HG03066 (cell line): ENCODE measurements around the gene ABHD1.
A peak's percentile ranks its signal among the peaks of the same experiment; 100 is the strongest.

ENCODE experiments used
- ATAC-seq: cut with Tn5 transposase; IDR thresholded peaks from one replicate; pipeline ENCODE4 v1.9.1; 2021; ENCODE audit warnings: low read depth; ENCODE audit not compliant: unreplicated experiment

The ABHD1 gene

DNA sequence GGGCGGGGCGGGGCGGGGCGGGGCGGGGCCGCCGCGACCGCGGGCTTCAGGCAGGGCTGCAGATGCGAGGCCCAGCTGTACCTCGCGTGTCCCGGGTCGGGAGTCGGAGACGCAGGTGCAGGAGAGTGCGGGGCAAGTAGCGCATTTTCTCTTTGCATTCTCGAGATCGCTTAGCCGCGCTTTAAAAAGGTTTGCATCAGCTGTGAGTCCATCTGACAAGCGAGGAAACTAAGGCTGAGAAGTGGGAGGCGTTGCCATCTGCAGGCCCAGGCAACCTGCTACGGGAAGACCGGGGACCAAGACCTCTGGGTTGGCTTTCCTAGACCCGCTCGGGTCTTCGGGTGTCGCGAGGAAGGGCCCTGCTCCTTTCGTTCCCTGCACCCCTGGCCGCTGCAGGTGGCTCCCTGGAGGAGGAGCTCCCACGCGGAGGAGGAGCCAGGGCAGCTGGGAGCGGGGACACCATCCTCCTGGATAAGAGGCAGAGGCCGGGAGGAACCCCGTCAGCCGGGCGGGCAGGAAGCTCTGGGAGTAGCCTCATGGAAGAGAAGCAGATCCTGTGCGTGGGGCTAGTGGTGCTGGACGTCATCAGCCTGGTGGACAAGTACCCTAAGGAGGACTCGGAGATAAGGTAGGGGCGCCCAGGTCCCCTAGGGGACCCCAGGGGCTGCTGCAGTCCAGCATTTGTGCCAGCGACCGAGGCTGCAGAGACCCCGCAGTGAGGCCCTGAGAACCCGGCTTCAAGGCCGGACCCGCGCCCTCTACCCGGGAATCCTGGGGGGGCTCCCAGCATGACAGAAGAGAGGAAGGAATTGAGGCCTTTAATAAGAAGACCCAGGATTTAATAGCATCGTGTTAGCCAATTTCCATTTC is 36.7 kb upstream of the ABHD1 start, which contains the start of gene KHK:
KHK (plus strand) TSS at position 49 of the 870 bp plus-strand sequence; CDS start at position 537, 488 bp downstream.
- ATAC-seq: peak; percentile 14

DNA sequence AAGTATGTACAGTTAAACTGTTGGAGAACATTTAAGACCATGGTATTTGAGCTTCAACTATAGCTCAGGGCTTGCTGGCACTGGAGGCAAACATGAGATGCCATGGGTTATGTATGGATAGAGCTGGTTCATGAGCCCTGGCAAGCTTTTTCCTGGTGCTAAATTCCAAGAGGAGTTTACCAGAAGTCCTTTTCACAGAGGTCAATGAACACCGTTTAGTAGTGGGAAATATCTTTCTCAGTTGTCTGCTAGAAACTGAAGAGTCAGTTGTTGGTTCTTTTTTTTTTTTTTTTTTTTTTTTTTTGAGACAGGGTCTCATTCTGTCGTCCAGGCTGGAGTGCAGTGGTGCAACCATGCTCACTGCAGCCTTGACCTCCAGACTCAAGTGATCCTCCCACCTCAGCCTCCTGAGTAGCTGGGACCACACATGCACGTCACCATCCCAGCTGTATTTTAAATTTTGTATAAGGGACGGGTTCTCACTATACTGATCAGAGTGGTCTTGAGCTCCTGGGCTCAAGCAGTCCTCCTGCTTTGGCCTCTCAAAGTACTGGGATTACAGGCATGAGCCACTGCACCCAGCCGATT is 35.7 kb upstream of the ABHD1 start:
- ATAC-seq: no peak

DNA sequence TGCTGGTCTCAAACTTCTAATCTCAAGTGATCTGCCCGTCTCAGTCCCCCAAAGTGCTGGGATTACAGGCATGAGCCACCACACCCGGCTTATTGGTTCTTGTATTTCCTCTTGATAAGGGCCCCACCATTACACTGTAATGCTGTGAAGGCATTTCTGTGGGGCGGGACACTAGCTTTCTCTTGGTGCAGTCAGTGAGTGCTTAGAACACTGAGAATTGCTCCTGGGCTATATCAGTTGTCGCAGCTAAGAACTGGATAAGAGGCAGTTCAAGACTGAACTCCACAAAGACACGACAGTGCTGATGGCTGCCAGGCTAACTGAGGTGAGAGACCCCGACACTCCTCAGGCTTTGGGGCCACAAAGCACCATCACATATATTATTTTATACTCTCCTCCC is 35.0 kb upstream of the ABHD1 start:
- no peak for ATAC-seq

DNA sequence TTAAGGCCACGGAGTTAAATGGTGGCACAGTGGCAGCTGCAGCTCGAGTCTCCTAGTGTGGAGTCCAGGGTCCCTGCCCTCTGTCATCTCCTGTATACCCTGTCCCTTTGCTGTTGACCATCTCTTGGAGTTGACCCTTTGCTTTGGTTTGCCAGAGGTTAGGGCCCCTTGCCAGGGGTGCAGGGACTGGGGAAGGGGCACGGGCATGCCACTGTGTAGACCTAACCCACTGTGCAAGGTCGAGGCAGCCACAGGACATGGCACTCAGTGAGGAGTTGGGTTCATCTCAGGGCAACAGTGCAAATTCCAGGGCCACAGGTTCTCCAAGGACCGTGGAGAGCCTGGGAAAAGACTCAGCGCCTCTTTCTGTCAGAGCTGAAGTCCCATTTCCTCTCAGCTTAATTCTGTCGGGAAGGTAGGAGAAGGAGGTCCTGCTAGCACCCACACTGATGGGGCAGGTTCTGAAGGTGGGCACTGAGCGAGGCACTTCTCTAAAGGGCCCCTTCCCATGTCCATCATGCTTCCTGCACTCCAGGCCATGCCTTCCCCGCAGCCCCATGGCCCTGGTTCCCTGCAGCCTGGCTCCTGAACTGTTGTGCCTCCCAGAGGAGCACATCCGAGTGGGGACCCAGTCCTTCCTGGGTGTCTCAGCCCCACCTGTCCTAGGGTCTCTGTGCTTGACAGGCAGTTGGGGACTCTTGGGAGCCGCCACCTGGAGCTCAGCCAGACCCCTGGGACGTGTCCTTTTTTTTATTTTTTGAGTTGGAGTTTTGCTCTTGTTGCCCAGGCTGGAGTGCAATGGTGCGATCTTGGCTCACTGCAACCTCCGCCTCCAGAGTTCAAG is 34.3 kb upstream of the ABHD1 start:
- no peak for ATAC-seq

DNA sequence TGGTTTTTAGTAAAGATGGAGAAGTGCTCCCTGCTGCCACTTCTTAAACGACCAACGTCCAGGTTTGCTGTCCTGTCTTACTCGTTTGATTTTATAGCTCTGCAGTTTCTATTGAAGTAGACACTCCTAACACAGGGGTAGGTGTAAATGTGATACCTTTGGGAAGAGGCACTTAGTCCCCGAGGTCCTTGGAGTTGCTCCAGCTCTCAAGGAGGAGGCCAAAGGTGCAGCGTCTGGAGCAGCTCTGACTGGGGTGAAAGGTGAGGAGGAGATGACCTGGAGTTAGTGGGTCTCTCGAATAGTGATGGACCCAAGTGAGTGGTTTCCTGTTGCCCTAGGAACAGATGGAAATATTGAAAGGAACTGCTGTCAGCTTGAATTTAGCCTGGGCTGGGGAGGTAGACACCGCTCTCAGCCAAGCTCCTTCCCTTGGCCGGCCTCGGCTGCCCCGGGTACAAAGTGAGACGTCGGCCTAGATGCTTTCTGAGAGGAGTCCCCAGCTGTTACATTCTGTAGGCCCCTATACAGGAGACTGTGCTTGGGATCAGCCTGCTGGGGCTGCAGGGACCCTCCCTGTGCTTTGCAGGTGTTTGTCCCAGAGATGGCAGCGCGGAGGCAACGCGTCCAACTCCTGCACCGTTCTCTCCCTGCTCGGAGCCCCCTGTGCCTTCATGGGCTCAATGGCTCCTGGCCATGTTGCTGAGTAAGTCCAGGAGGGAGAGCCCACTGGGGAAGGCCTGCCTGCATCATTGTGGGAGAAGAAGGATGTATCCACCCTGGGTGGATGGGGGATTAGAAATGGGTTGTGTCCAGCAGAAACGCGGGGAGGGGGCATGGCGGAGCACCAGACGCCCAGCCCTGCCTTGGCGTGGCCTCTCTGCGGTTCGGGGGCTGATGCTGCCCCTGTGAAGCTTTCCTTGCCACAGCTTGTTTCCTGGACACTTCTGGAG is 31.6 kb upstream of the ABHD1 start:
- ATAC-seq: no peak

DNA sequence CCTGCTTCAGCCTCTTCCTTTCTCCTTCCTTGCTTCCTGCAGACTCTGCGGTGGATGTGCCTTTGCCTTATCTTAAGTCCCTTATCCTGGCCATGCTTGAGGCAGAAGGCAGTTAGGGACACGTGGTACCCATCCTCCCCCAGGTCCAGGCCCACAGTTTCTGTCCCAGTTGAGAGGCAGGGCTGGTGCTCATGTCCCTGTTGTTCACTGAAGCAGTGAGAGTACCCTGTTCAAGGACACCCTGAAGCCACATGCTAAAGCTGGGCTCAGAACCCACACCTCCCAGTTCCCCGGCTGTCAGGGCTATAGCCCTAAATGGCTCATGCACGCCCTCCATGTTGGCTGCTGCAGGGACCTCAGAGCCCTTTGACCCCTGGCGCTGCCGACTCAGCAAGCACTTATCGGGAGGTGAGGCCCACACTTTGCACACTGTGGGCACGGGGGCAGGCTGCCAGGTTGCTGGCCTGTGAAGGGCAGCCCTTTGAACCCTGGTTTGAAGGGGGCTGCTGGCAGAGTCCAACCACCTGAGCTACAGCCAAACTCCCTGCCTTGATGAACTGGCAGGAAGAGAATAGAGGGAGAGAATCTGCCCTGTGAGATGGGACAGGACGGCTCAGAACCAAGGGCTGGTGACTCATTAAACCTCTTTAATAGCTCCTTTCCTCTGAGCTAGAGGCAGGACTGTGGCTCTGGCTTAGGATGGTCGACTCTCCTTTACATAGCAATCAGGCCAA is 30.8 kb upstream of the ABHD1 start:
- no peak for ATAC-seq

DNA sequence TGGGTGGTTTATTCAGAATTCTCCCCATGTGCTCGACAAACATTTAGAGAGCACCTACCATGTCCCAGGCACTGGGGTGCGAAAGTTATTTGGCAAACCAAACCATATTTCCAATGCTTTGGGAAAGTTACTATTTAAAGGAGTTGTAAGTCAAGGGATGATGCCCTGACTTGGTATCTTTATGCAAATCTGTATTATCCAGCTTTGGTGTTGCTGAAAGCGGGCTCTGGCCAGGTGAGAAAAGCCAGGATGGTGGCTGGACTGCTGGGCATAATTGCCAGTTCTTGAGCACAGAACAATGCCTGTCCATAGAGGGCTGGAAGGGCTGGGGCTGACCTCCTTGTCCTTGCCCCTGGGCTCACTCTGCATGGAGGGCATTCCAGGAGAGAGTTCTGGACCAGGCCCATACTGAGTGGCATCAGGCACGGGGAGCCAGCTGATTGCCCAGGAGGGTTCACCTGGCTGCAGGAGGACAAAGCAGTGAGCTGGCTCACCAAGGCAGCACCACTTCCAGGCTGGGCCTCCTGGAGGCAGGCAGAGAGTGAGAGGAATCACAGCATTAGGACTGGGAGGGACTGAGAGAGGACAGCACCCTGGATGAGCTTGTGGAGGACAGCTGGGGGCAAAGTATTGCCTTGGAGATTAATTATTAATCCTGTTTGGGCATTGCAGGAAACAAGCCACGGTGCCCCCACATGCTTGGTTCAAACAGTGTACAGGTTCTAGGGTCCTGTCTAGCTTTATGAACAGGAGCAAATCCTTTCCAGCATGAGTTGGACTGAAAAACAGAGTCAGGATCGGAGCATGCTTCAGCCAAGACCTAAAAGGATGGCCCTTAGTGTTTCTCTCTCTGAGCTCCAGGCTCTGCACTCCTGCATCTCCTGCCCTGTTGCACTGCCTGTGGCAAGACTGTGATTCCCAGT is 29.9 kb upstream of the ABHD1 start:
- ATAC-seq: no peak

DNA sequence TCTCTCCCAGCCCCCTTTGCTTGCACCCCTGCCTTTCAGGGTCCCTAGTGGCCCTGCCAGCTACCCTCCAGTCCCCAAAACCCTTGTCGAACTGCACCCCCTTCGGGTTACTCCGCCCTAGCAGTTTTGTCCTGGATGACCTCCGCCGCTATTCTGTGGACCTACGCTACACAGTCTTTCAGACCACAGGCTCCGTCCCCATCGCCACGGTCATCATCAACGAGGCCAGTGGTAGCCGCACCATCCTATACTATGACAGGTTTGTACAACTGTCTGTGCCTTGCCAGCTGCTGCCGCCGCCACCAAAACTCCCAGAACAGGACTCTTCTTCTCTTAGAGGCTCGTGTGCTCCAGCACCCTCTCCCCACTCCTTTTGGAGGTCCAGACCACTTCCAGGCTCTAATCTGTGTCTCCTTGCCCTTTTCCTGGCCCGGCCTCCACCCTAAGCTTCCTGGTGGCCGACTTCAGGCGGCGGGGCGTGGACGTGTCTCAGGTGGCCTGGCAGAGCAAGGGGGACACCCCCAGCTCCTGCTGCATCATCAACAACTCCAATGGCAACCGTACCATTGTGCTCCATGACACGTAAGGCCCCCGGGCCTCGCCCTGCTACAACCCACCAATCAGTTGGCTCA is 29.1 kb upstream of the ABHD1 start:
- ATAC-seq: no peak

DNA sequence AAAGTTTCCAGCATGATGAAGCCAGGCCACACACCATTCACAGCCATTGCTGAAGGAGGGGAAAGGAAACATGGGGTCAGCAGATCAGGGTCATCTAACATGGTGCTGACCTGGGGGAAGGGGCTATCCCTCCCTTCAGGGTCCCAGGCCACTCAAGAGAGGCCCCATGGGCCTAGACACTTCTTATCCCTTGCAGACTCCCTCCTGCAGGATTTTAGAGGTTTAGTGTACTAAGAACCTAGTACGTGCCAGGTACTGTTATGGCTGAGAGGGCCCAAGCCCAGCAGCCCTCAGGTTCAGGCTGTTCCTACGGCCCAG is 28.2 kb upstream of the ABHD1 start:
- no peak for ATAC-seq

DNA sequence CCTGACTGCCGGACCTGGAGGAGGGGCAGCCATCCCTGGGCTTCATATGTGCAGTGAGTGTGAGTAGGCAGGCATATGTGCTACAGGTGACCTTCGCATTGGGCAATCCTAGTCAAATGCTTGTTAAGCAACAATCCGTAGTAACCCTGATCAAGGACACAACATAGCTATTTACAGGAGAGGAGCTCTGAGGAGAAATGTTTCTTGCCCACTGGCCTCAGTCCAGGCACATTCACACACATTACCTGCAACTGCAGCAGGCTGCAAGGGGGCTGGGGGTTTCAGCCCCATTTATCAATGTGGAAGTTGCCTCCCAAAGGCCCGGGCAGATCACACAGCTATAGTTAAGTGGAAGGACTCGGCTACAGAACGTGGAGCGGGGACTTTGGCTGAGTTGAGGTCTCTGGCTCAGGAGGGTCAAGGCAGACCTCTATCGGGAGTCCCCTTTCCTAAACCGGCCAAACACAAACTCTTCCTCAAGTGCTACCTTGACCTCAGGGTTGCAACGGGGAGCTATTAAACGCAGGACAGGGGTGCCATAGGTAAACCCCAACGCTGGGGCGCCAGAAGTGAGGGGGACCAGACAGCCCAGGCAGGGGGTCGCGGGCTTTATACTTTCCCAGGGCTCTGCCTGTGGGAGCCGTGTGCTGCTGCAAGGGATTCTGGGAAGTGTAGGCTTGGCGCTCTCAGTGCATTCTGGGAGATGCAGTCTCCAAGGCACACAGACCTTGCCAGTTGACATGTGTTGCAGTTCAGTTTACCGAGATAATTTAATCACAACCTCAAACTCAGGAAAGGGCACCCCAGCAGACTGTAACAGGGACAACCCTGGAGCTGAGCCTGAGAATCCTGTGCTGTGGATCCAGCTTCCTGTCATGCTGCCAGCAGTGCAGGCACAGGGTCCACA is 27.6 kb upstream of the ABHD1 start:
- ATAC-seq: no peak

DNA sequence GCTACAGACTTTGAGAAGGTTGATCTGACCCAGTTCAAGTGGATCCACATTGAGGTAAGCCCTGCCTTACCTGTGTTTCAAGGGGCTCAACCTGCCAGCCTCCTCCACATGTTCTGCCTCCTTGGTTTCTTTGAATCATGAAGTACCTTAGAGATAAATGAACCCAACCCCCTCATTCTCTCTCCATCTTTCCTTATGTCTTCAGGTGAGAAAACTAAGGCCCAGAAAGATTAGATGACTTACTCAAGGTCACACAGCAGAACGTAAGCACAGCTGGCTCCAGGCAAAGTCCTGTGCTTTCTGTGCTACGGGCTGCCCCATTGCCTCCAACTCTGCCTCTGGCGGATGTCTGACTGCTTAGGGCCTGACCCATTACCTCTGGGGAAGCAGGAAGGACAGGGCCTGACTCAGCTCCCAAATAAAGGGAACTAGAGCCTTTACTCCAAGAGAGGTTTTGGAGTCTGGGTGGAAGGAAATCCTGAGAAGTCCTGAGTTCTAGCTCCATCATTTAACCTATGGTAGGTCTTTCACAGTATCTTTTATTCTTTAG is 26.8 kb upstream of the ABHD1 start:
- ATAC-seq: no peak

DNA sequence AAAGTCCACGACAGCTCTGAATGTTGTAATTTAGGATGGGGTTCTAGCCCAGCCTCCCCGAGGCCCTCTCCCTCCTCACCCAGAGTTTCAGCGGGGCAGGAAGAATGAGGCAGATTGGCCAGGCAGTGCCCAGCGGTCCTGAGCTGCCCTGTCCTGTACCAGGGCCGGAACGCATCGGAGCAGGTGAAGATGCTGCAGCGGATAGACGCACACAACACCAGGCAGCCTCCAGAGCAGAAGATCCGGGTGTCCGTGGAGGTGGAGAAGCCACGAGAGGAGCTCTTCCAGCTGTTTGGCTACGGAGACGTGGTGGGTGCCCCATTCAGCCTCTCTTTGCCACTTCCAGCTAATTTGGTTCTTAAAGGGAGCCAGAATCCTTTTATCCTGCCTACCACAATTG is 26.3 kb upstream of the ABHD1 start:
- no peak for ATAC-seq

DNA sequence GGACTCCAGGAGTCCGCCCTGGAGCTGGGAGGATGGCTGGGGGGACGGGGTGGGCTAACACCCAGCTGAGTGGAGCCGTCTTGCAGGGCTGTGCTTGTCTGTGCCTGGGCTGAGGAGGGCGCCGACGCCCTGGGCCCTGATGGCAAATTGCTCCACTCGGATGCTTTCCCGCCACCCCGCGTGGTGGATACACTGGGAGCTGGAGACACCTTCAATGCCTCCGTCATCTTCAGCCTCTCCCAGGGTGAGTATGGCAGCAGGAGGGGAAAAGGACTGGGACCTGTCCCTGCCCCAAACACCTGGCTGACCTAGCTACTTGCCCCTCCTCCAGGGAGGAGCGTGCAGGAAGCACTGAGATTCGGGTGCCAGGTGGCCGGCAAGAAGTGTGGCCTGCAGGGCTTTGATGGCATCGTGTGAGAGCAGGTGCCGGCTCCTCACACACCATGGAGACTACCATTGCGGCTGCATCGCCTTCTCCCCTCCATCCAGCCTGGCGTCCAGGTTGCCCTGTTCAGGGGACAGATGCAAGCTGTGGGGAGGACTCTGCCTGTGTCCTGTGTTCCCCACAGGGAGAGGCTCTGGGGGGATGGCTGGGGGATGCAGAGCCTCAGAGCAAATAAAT is 24.2 kb upstream of the ABHD1 start:
- ATAC-seq: no peak

DNA sequence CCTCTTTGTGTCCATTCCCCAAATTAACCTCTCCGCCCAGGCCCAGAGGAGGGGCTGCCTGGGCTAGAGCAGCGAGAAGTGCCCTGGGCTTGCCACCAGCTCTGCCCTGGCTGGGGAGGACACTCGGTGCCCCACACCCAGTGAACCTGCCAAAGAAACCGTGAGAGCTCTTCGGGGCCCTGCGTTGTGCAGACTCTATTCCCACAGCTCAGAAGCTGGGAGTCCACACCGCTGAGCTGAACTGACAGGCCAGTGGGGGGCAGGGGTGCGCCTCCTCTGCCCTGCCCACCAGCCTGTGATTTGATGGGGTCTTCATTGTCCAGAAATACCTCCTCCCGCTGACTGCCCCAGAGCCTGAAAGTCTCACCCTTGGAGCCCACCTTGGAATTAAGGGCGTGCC is 23.6 kb upstream of the ABHD1 start:
- ATAC-seq: no peak

DNA sequence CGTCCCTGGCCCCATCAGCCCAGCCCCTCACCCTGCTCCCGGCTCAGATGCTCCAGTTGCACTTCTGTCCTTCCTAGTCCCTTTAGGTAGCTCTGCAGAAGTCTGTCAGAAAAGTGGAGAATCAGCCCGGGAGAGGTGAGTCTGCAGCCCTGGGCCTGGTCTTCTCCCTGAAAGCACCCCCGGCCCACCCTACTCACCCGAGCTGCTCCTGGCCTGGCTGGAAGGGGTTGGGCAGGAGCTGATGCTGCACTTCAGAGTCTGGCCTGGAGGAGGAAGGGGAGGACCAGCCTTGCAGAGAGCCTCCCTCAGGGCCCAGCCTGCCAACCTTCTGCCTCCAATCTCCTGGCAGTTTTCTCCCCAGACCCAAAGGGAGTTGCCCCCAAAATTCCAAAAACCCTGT is 21.3 kb upstream of the ABHD1 start:
- no peak for ATAC-seq

DNA sequence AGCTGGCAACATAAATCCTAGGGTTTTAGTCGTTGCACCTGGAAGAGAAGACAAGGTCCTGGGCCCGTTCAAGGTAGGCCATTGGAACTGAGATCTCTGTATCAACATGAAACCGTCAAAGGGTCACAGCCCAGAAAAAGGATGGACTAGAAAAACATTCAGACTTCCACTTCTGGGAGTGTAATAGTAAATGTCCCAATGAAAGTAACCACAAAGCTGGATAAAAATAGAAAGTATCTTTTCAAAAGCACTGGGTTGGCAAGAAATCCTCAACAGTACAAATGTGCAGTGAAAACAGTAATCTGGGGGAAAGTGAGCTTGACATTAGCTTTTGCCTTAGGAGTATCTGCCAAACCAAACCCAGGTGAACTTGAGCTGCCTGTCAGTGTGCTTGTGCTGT is 17.6 kb upstream of the ABHD1 start:
- no peak for ATAC-seq
